Adipose tissue (tissue), 3 donors: Measurements from ENCODE around the gene NOS1AP. TPM values are rescaled to one million over a fixed set of nuclear protein-coding genes. Genes with fewer than 3 reads are reported as not detected.
"Not testable (repeated sequence)": the region's sequence is repeated elsewhere in the genome, so short reads cannot be mapped to it uniquely, and the experiment has no call there.

Source experiments
- H3K27ac ChIP-seq: one replicate; pipeline ENCODE4 v1.5.1; 2013; ENCODE audit warnings: low read depth, low read length
- WGBS, 3 donors: extraction: QIAGEN DNeasy Blood & Tissue Kit; methylation state at CpG; one replicate each; pipeline ENCODE4 v1.1.7; 2013; 5-methylcytosine and 5-hydroxymethylcytosine counted together
- polyA plus RNA-seq, 3 donors: library from polyadenylated mRNA; stranded (reverse); fragments of 200-250 nt; gene quantifications; one replicate each; pipeline ENCODE4 v1.2.3, GENCODE V29; 2013
- donor health status: healthy with polysubstance abuse.
- donor health status: Bipolar disorder and iron deficiency.
- donor health status: healthy.

The NOS1AP gene
- polyA plus RNA-seq, 3 donors = 0.28 to 1.1 (median 0.40) TPM

- no peak within 1 kb of the TSS for H3K27ac ChIP-seq
- 64 to 76% (median 64%) methylated on average over 3 of the region's 3 CpGs for WGBS, 3 donors
Measured at GRCh38 chr1:162412002-162412401, 342.5 kb downstream of the NOS1AP start, which contains the start of gene SH2D1B. Gene SH2D1B (minus strand): TSS chr1:162412136. CDS start chr1:162412016, 120 bp downstream.

- H3K27ac ChIP-seq = no peak overlapping the region
Measured at GRCh38 chr1:162416215-162416614, 346.7 kb downstream of the NOS1AP start.

GRCh38 chr1:162416909-162417308 lies 347.4 kb downstream of the NOS1AP start:
- 82 to 93% (median 91%) methylated on average over 2 of the region's 2 CpGs for WGBS, 3 donors
- H3K27ac ChIP-seq = no peak overlapping the region

- no peak overlapping the region for H3K27ac ChIP-seq
- WGBS, 3 donors = 82 to 96% (median 94%) methylated on average over 7 of the region's 7 CpGs
Measured at GRCh38 chr1:162417650-162418049, 348.2 kb downstream of the NOS1AP start.

GRCh38 chr1:162418584-162418983 lies 349.1 kb downstream of the NOS1AP start:
- 76 to 90% (median 82%) methylated on average over 7 of the region's 7 CpGs for WGBS, 3 donors
- not testable (repeated sequence) for H3K27ac ChIP-seq

- WGBS, 3 donors = 64 to 78% (median 74%) methylated on average over 9 of the region's 9 CpGs
- H3K27ac ChIP-seq = not testable (repeated sequence)
Measured at GRCh38 chr1:162419450-162419931, 350.0 kb downstream of the NOS1AP start.

Other genes with a start within 250 kb of the NOS1AP start
- 10 to 100 TPM in 1 of 3 donors, 1 to 10 TPM in 2; 1.6 to 11.5 (median 6.6) TPM for gene OLFML2B, start 45.8 kb upstream of the NOS1AP start, polyA plus RNA-seq